ENCODE data around the gene NIPAL3. TPM values are rescaled to one million over a fixed set of nuclear protein-coding genes. Genes with fewer than 3 reads are reported as not detected.

NIPAL3 gene
- total RNA-seq, 1 experiment from 2014 or later, result 7.7 TPM

GRCh38 chr1:24427545-24427862, 11.9 kb downstream of the NIPAL3 start:
- DNase-seq, result no peak
- Histone ChIP-seq H3K18ac (ENCODE audit: insufficient read length, low read depth, low read length) (no peak overlapping the region), H2BK20ac (ENCODE audit: low read depth, low read length, poor library complexity, severe bottlenecking) (no peak overlapping the region), H3K9ac (ENCODE audit: extremely low read depth, insufficient read length, low read length) (no peak overlapping the region), H3K23me2 (ENCODE audit: insufficient read length, low read depth, low read length, poor library complexity, severe bottlenecking) (peaks cover 2% of the 10 kb centered on the region), H3K79me1 (ENCODE audit: insufficient read depth, low read depth, low read length, poor library complexity, severe bottlenecking) (no peaks in the 10 kb centered on the region), H4K91ac (ENCODE audit: insufficient read length, low read depth, low read length) (no peak overlapping the region), H4K20me1 (ENCODE audit: control insufficient read depth, insufficient read depth, insufficient read length) (no peaks in the 10 kb centered on the region), H3K23ac (ENCODE audit: insufficient read length, low read depth, low read length) (no peak overlapping the region), H3K79me2 (ENCODE audit: insufficient read depth, low read length) (no peaks in the 10 kb centered on the region), H3K14ac (ENCODE audit: insufficient read depth, low read length) (no peak overlapping the region), H3K4me1 (ENCODE audit: insufficient read depth, low read length) (no peaks in the 10 kb centered on the region), H3K56ac (ENCODE audit: insufficient read length, low read depth, low read length) (no peak overlapping the region), H3K27ac (ENCODE audit: insufficient read length, low read depth, low read length) (no peak overlapping the region), H3K4ac (ENCODE audit: low read depth, low read length) (no peak overlapping the region), H2BK12ac (ENCODE audit: insufficient read length, low read depth, low read length) (no peak overlapping the region), H4K5ac (ENCODE audit: insufficient read length, low read depth, low read length) (no peak overlapping the region), H2BK120ac (ENCODE audit: low read depth, low read length, poor library complexity, severe bottlenecking) (no peak overlapping the region), H2BK5ac (ENCODE audit: insufficient read length, low read length) (no peak overlapping the region), H2BK15ac (ENCODE audit: low read depth, low read length) (no peak overlapping the region), H4K8ac (replicated peaks; ENCODE audit: insufficient read length, low read depth, low read length) (no peak overlapping the region), H2AFZ (ENCODE audit: low read length) (no peak overlapping the region), H3K27me3 (ENCODE audit: insufficient read depth, low read length) (no peaks in the 10 kb centered on the region), H3K4me2 (ENCODE audit: insufficient read depth, insufficient read length, low read length) (no peak overlapping the region), H2AK5ac (ENCODE audit: insufficient read length, low read length) (no peak overlapping the region), H3T11ph (ENCODE audit: low read length) (no peak overlapping the region), H3K9me3 (ENCODE audit: control insufficient read depth, low read depth, low read length) (no peaks in the 10 kb centered on the region)
- H3K27ac Mint-ChIP-seq, result no peak overlapping the region
- no peaks in the 10 kb centered on the region for H3K9me3 Mint-ChIP-seq
- no peaks in the 10 kb centered on the region for H3K27me3 Mint-ChIP-seq (ENCODE audit: low read depth)
- H3K4me1 Mint-ChIP-seq, result peaks cover 4% of the 10 kb centered on the region in 2 experiments
- WGBS (ENCODE audit: extremely low coverage, insufficient read length, low lambda C conversion rate), result no CpG with 5 or more reads among the region's 1 CpG
- H3K36me3 Mint-ChIP-seq (ENCODE audit: insufficient read depth in 1 of 3, low read depth in 3 of 3), result peaks cover 0 to under 1% (median 0%) of the 10 kb centered on the region in 3 experiments; a peak in 1 of 7 replicates
- no peak overlapping the region for H3K4me3 Mint-ChIP-seq
- TF ChIP-seq, protein P1, sequence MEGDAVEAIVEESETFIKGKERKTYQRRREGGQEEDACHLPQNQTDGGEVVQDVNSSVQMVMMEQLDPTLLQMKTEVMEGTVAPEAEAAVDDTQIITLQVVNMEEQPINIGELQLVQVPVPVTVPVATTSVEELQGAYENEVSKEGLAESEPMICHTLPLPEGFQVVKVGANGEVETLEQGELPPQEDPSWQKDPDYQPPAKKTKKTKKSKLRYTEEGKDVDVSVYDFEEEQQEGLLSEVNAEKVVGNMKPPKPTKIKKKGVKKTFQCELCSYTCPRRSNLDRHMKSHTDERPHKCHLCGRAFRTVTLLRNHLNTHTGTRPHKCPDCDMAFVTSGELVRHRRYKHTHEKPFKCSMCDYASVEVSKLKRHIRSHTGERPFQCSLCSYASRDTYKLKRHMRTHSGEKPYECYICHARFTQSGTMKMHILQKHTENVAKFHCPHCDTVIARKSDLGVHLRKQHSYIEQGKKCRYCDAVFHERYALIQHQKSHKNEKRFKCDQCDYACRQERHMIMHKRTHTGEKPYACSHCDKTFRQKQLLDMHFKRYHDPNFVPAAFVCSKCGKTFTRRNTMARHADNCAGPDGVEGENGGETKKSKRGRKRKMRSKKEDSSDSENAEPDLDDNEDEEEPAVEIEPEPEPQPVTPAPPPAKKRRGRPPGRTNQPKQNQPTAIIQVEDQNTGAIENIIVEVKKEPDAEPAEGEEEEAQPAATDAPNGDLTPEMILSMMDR (conservative IDR thresholded peaks at IDR 0.05), result no peak

Measured in H9 (cell line).